H1 (cell line): Measurements from ENCODE around the gene PRICKLE3. TPM values are rescaled to one million over a fixed set of nuclear protein-coding genes. Genes with fewer than 3 reads are reported as not detected.
"Not testable (repeated sequence)": the region's sequence is repeated elsewhere in the genome, so short reads cannot be mapped to it uniquely, and the experiment has no call there.

ENCODE experiments used
- CTCF ChIA-PET: fragments of 300-600 bp; sonication (Branson Sonifier 250); formaldehyde crosslinking; loops from one replicate; lab custom pipeline; 2021; ENCODE audit not compliant: partially characterized antibody; lab: Charles Lee
- POLR2A ChIA-PET: fragments of 300-600 bp; sonication (Branson Sonifier 250); formaldehyde crosslinking; loops from one replicate; lab custom pipeline; 2021; ENCODE audit warnings: inconsistent platforms; ENCODE audit not compliant: partially characterized antibody; lab: Charles Lee
- DNase-seq, 2 experiments: peaks; one replicate each; pipeline versions ENCODE4 v3.0.0 to v3.0.0-alpha.2; 2010 to 2022; ENCODE audit warnings: low spot score in 2 of 2, low read depth in 1 of 2, mixed read lengths in 1 of 2
- FAIRE-seq: peaks from 2 replicates; lab custom pipeline; 2011; peaks lifted over from hg19 to GRCh38; lab: Jason Lieb, UNC
- H2AFZ ChIP-seq: 2 replicates; pipeline ENCODE4 v1.8.1; 2012; ENCODE audit warnings: low read length, inconsistent platforms
- H2AK5ac ChIP-seq: 2 replicates; pipeline ENCODE4 v1.6.1; 2013; ENCODE audit warnings: low read depth, low read length
- H2BK120ac ChIP-seq: replicated peaks from 2 replicates; pipeline ENCODE3; 2013; ENCODE audit warnings: low read depth, low read length, inconsistent platforms
- H2BK12ac ChIP-seq: 2 replicates; pipeline ENCODE4 v1.6.1; 2013; ENCODE audit warnings: low read depth, low read length
- H2BK15ac ChIP-seq: 2 replicates; pipeline ENCODE4 v1.6.1; 2013; ENCODE audit warnings: low read length
- H2BK20ac ChIP-seq: 2 replicates; pipeline ENCODE4 v1.6.1; 2013; ENCODE audit warnings: low read length
- H2BK5ac ChIP-seq: 2 replicates; pipeline ENCODE4 v1.6.1; 2013; ENCODE audit warnings: low read depth, low read length
- H3K14ac ChIP-seq: 2 replicates; pipeline ENCODE4 v1.6.1; 2013; ENCODE audit warnings: inconsistent platforms; ENCODE audit not compliant: insufficient read length
- H3K18ac ChIP-seq: 2 replicates; pipeline ENCODE4 v1.6.1; 2013; ENCODE audit warnings: low read length; ENCODE audit errors: extremely low read depth
- H3K23ac ChIP-seq: 2 replicates; pipeline ENCODE4 v1.6.1; 2013; ENCODE audit warnings: inconsistent platforms; ENCODE audit not compliant: insufficient read length
- H3K23me2 ChIP-seq: 2 replicates; pipeline ENCODE4 v1.6.1; 2013; ENCODE audit warnings: low read depth, low read length
- H3K27ac ChIP-seq: 2 replicates; pipeline ENCODE4 v1.6.1; 2011; ENCODE audit warnings: low read depth, low read length, inconsistent platforms
- H3K27me3 ChIP-seq, 4 experiments: replicated peaks in 1 of 4; 1 replicate in 1 of 4; 2 replicates in 3 of 4; pipeline versions ENCODE4 v1.6.1 to v1.8.1; 2011 to 2013; ENCODE audit warnings: low read length in 3 of 4, mild to moderate bottlenecking in 3 of 4, inconsistent platforms in 2 of 4, mixed read lengths in 2 of 4, moderate library complexity in 1 of 4; ENCODE audit not compliant: control insufficient read depth in 3 of 4, insufficient read depth in 3 of 4; ENCODE audit errors: extremely low read depth in 1 of 4
- H3K36me3 ChIP-seq, 4 experiments: 2 replicates each; pipeline versions ENCODE4 v1.6.1 to v1.8.1; 2011 to 2013; ENCODE audit warnings: mild to moderate bottlenecking in 4 of 4, low read length in 3 of 4, moderate library complexity in 2 of 4, control low read depth in 1 of 4, inconsistent platforms in 1 of 4; ENCODE audit not compliant: insufficient read depth in 4 of 4, control insufficient read depth in 2 of 4
- H3K4ac ChIP-seq: replicated peaks from 2 replicates; pipeline ENCODE3; 2013; ENCODE audit warnings: low read length, low read depth, mixed read lengths, inconsistent platforms; ENCODE audit not compliant: insufficient read length
- H3K4me1 ChIP-seq, 4 experiments: replicated peaks in 1 of 4; 1 replicate in 1 of 4; 2 replicates in 3 of 4; pipeline versions ENCODE4 v1.6.1 to v1.8.1; 2011 to 2013; ENCODE audit warnings: low read length in 3 of 4, inconsistent platforms in 2 of 4, mixed read lengths in 1 of 4; ENCODE audit not compliant: insufficient read depth in 4 of 4, control insufficient read depth in 3 of 4
- H3K4me2 ChIP-seq, 2 experiments: 2 replicates each; pipeline versions ENCODE4 v1.6.1 to v1.8.1; 2011 to 2013; ENCODE audit warnings: low read depth in 2 of 2, low read length in 2 of 2, control low read depth in 1 of 2, inconsistent platforms in 1 of 2, mild to moderate bottlenecking in 1 of 2; ENCODE audit not compliant: insufficient read depth in 1 of 2
- H3K4me3 ChIP-seq, 4 experiments: fragments of 200-600, 300-600 bp in 1 of 4; sonication (generic), shearing (Covaris generic), sonication (Bioruptor Twin) in 1 of 4; 2 replicates each; pipeline versions ENCODE4 v1.5.1 to v1.8.1; 2011 to 2016; ENCODE audit warnings: low read length in 4 of 4, low read depth in 3 of 4, control low read depth in 2 of 4, inconsistent platforms in 2 of 4, mild to moderate bottlenecking in 2 of 4, mixed read lengths in 1 of 4, moderate library complexity in 1 of 4; ENCODE audit not compliant: insufficient read depth in 2 of 4; ENCODE audit errors: extremely low read depth in 1 of 4
- H3K56ac ChIP-seq: replicated peaks from 2 replicates; pipeline ENCODE3; 2013; ENCODE audit warnings: low read depth, mild to moderate bottlenecking, mixed read lengths, low read length, inconsistent platforms; ENCODE audit not compliant: insufficient read length
- H3K79me1 ChIP-seq: 2 replicates; pipeline ENCODE4 v1.6.1; 2013; ENCODE audit warnings: low read depth, low read length, control low read depth
- H3K79me2 ChIP-seq, 2 experiments: 2 replicates each; pipeline versions ENCODE4 v1.6.1 to v1.8.1; 2012 to 2013; ENCODE audit warnings: low read length in 2 of 2, mild to moderate bottlenecking in 2 of 2, inconsistent platforms in 1 of 2; ENCODE audit not compliant: insufficient read depth in 2 of 2, control insufficient read depth in 1 of 2
- H3K9ac ChIP-seq, 4 experiments: replicated peaks in 1 of 4; 1 replicate in 1 of 4; 2 replicates in 3 of 4; pipeline versions ENCODE4 v1.6.1 to v1.8.1; 2011 to 2013; ENCODE audit warnings: low read depth in 3 of 4, low read length in 3 of 4, control low read depth in 2 of 4, mild to moderate bottlenecking in 2 of 4, moderate library complexity in 2 of 4, inconsistent platforms in 1 of 4; ENCODE audit errors: extremely low read depth in 1 of 4
- H3K9me3 ChIP-seq, 2 experiments: 2 replicates each; pipeline versions ENCODE4 v1.6.1 to v1.8.1; 2012 to 2013; ENCODE audit warnings: mild to moderate bottlenecking in 2 of 2, moderate library complexity in 2 of 2, control low read depth in 1 of 2, inconsistent platforms in 1 of 2, low read depth in 1 of 2, low read length in 1 of 2, mixed read lengths in 1 of 2; ENCODE audit not compliant: insufficient read depth in 2 of 2
- H4K20me1 ChIP-seq, 2 experiments: replicated peaks in 1 of 2; 2 replicates each; pipeline versions ENCODE3 to v1.8.1; 2011 to 2013; ENCODE audit warnings: inconsistent platforms in 2 of 2, low read length in 2 of 2, mild to moderate bottlenecking in 1 of 2; ENCODE audit not compliant: insufficient read depth in 2 of 2, control insufficient read depth in 1 of 2
- H4K5ac ChIP-seq: 2 replicates; pipeline ENCODE4 v1.6.1; 2013; ENCODE audit warnings: low read length, low read depth, mixed read lengths, inconsistent platforms; ENCODE audit not compliant: insufficient read length
- H4K8ac ChIP-seq: 2 replicates; pipeline ENCODE4 v1.8.0; 2013; ENCODE audit warnings: mild to moderate bottlenecking, moderate library complexity, low read length, inconsistent platforms; ENCODE audit not compliant: insufficient read depth; ENCODE audit errors: extremely low read depth
- H4K91ac ChIP-seq: replicated peaks from 2 replicates; pipeline ENCODE3; 2013; ENCODE audit warnings: low read length, mixed read lengths, inconsistent platforms; ENCODE audit not compliant: insufficient read length
- WGBS, 2 experiments: shearing (Covaris generic) in 1 of 2; methylation state at CpG; one replicate each; pipeline versions ENCODE4 v1.1.6 to v1.1.7; 2013 to 2015; ENCODE audit warnings: low lambda C conversion rate in 2 of 2, mixed read lengths in 2 of 2, inconsistent platforms in 1 of 2, low coverage in 1 of 2, missing lambda C conversion rate in 1 of 2; ENCODE audit not compliant: insufficient replicate concordance in 2 of 2, insufficient coverage in 1 of 2, insufficient read length in 1 of 2; ENCODE audit errors: extremely low coverage in 1 of 2, missing lambda C conversion rate in 1 of 2; 5-methylcytosine and 5-hydroxymethylcytosine counted together
- polyA plus RNA-seq, 7 experiments: library from polyadenylated mRNA; depleted of rRNA in 3 of 7; stranded (reverse) in 5 of 7; unstranded in 2 of 7; fragments of >200 nt in 5 of 7; fragments of 200-250 nt in 2 of 7; gene quantifications; 1 replicate in 5 of 7; 2 replicates in 1 of 7; 4 replicates in 1 of 7; pipeline versions ENCODE4 v1.2.1 to v1.2.3, GENCODE V29; 2011 to 2013; ENCODE audit warnings: missing spikeins in 2 of 7, mixed read lengths in 2 of 7
- small RNA-seq: library from polyadenylated mRNA; stranded (forward); fragments of <200 nt; extraction: miRNeasy Mini kit (QIAGEN cat#:217004); gene quantifications from one replicate; pipeline ENCODE3, GENCODE V24; 2013; ENCODE audit not compliant: insufficient read depth
- total RNA-seq: library from RNA; stranded (reverse); fragmentation: NEBNext Ultra II Directional; extraction: Animal tissue kit (Norgen Biotek cat#: 25700); gene quantifications from 2 replicates; pipeline ENCODE4 v1.2.1, GENCODE V29; 2021

PRICKLE3 gene
- total and polyA plus RNA-seq, 2 of the 8 experiments (the other 6 are each of a cell fraction or from before 2014, with no cell fraction given) = 9.1 to 10.6 TPM

GRCh38 chrX:49127742-49128258 is 58.4 kb downstream of the PRICKLE3 start:
- H3K23ac ChIP-seq, H3K18ac ChIP-seq, CTCF ChIA-PET, H4K5ac ChIP-seq, H3K4me1 ChIP-seq, H3K4ac ChIP-seq, H4K8ac ChIP-seq, H3K9ac ChIP-seq, H3K27me3 ChIP-seq, H3K14ac ChIP-seq, H3K23me2 ChIP-seq, H4K20me1 ChIP-seq, H2BK120ac ChIP-seq, H2BK5ac ChIP-seq, H3K36me3 ChIP-seq, H2BK12ac ChIP-seq, H2AFZ ChIP-seq, H3K4me3 ChIP-seq, H4K91ac ChIP-seq, H3K79me1 ChIP-seq, H2BK20ac ChIP-seq, H2AK5ac ChIP-seq, FAIRE-seq, H3K56ac ChIP-seq, H3K4me2 ChIP-seq, H3K9me3 ChIP-seq, H3K27ac ChIP-seq, H3K79me2 ChIP-seq, DNase-seq, H2BK15ac ChIP-seq: not testable (repeated sequence)
- POLR2A ChIA-PET = interaction anchor here (0.6 kb wide), 1 partner anchor 54 kb away, joined by 3 read pairs; the partner anchor contains the start of gene PRAF2
- 89% methylated on average over 4 of the region's 13 CpGs; no CpG with 5 or more reads in 1 of the 2 experiments for WGBS, 2 experiments

Small RNAs within 50 kb of the gene (small RNA-seq; reads per million reads assigned to genes)
- not detected for gene RN7SL262P

Other genes with a start within 250 kb of the PRICKLE3 start
- 50.0 and 53.5 TPM in 2 replicates for gene OTUD5, start 228.8 kb downstream of the PRICKLE3 start, total RNA-seq
- gene OTUD5, start 228.8 kb downstream of the PRICKLE3 start, polyA plus RNA-seq (2011; rRNA removed) = 46.3 and 60.4 TPM in 2 replicates
- 4.8 and 6.8 TPM in 2 replicates for gene KCND1, start 214.5 kb downstream of the PRICKLE3 start, total RNA-seq
- gene KCND1, start 214.5 kb downstream of the PRICKLE3 start, polyA plus RNA-seq (2011; rRNA removed) = 3.1 and 4.5 TPM in 2 replicates
- 44.5 and 55.9 TPM in 2 replicates for gene GRIPAP1, start 184.1 kb downstream of the PRICKLE3 start, total RNA-seq
- 21.6 and 26.6 TPM in 2 replicates for gene GRIPAP1, start 184.1 kb downstream of the PRICKLE3 start, polyA plus RNA-seq (2011; rRNA removed)
- 52.9 and 55.2 TPM in 2 replicates for gene TFE3, start 143.0 kb downstream of the PRICKLE3 start, total RNA-seq
- 33.7 and 81.1 TPM in 2 replicates for gene TFE3, start 143.0 kb downstream of the PRICKLE3 start, polyA plus RNA-seq (2011; rRNA removed)
- 11.8 and 11.9 TPM in 2 replicates for gene CCDC120, start 127.4 kb downstream of the PRICKLE3 start, total RNA-seq
- 4.9 and 8.6 TPM in 2 replicates for gene CCDC120, start 127.4 kb downstream of the PRICKLE3 start, polyA plus RNA-seq (2011; rRNA removed)
- gene PRAF2, start 112.4 kb downstream of the PRICKLE3 start, total RNA-seq = 11.3 and 12.1 TPM in 2 replicates
- gene PRAF2, start 112.4 kb downstream of the PRICKLE3 start, polyA plus RNA-seq (2011; rRNA removed) = 15.4 and 18.9 TPM in 2 replicates
- 26.0 and 27.9 TPM in 2 replicates for gene WDR45, start 106.5 kb downstream of the PRICKLE3 start, total RNA-seq
- gene WDR45, start 106.5 kb downstream of the PRICKLE3 start, polyA plus RNA-seq (2011; rRNA removed) = 49.7 and 50.6 TPM in 2 replicates
- gene GPKOW, start 62.6 kb downstream of the PRICKLE3 start, total RNA-seq = 16.8 and 17.9 TPM in 2 replicates
- 11.9 and 14.0 TPM in 2 replicates for gene GPKOW, start 62.6 kb downstream of the PRICKLE3 start, polyA plus RNA-seq (2011; rRNA removed)
- gene MAGIX, start 23.6 kb downstream of the PRICKLE3 start, total RNA-seq = 0.37 and 0.46 TPM in 2 replicates
- 1.1 and 1.9 TPM in 2 replicates for gene MAGIX, start 23.6 kb downstream of the PRICKLE3 start, polyA plus RNA-seq (2011; rRNA removed)
- 9.0 and 10.3 TPM in 2 replicates for gene PLP2, start 14.5 kb downstream of the PRICKLE3 start, total RNA-seq
- gene PLP2, start 14.5 kb downstream of the PRICKLE3 start, polyA plus RNA-seq (2011; rRNA removed) = 23.4 and 25.6 TPM in 2 replicates
- 10.2 and 10.8 TPM in 2 replicates for gene SYP, start 13.8 kb upstream of the PRICKLE3 start, total RNA-seq
- gene SYP, start 13.8 kb upstream of the PRICKLE3 start, polyA plus RNA-seq (2011; rRNA removed) = 4.3 and 7.2 TPM in 2 replicates
- 0.77 and 0.84 TPM in 2 replicates for gene CACNA1F, start 47.0 kb upstream of the PRICKLE3 start, total RNA-seq
- gene CACNA1F, start 47.0 kb upstream of the PRICKLE3 start, polyA plus RNA-seq (2011; rRNA removed) = 0.59 and 1.7 TPM in 2 replicates
- 7.3 and 8.0 TPM in 2 replicates for gene CCDC22, start 49.1 kb upstream of the PRICKLE3 start, total RNA-seq
- gene CCDC22, start 49.1 kb upstream of the PRICKLE3 start, polyA plus RNA-seq (2011; rRNA removed) = 13.9 and 19.0 TPM in 2 replicates
- 0.23 and 0.37 TPM in 2 replicates for gene FOXP3, start 78.3 kb upstream of the PRICKLE3 start, total RNA-seq
- gene FOXP3, start 78.3 kb upstream of the PRICKLE3 start, polyA plus RNA-seq (2011; rRNA removed) = 0.54 and 0.67 TPM in 2 replicates
- gene PPP1R3F, start 83.4 kb upstream of the PRICKLE3 start, total RNA-seq = 6.1 and 6.8 TPM in 2 replicates
- 5.1 and 6.2 TPM in 2 replicates for gene PPP1R3F, start 83.4 kb upstream of the PRICKLE3 start, polyA plus RNA-seq (2011; rRNA removed)
- gene GAGE10, start 117.3 kb upstream of the PRICKLE3 start, total RNA-seq = not detected in 2 replicates
- not detected in 2 replicates for gene GAGE10, start 117.3 kb upstream of the PRICKLE3 start, polyA plus RNA-seq (2011; rRNA removed)
- gene GAGE12J, start 135.7 kb upstream of the PRICKLE3 start, total RNA-seq = not detected in 2 replicates
- gene GAGE12J, start 135.7 kb upstream of the PRICKLE3 start, polyA plus RNA-seq (2011; rRNA removed) = not detected in 2 replicates
- not detected in 2 replicates for gene GAGE13, start 145.2 kb upstream of the PRICKLE3 start, total RNA-seq
- gene GAGE13, start 145.2 kb upstream of the PRICKLE3 start, polyA plus RNA-seq (2011; rRNA removed) = not detected in 2 replicates